Panc1 (cell line): ENCODE data around the gene COL6A5. TPM values are rescaled to one million over a fixed set of nuclear protein-coding genes. Genes with fewer than 3 reads are reported as not detected.

ENCODE experiments used
- ATAC-seq: fragments of 200-7000 bp; cut with Tn5 transposase; 2 replicates; pipeline ENCODE4 v1.9.1; 2020; ENCODE audit warnings: mild to moderate bottlenecking, moderate library complexity
- BruUV-seq: library from RNA; stranded (reverse); fragments of 400-500 nt; replicated peaks from 2 replicates; lab custom pipeline; 2021; lab: Mats Ljungman, UMichigan
- CTCF ChIA-PET: fragments of 300-600 bp; sonication (Branson Sonifier 250); formaldehyde crosslinking; loops from one replicate; lab custom pipeline; 2022; ENCODE audit warnings: antibody characterized with exemption; lab: Charles Lee
- POLR2A ChIA-PET: fragments of 300-600 bp; sonication (Branson Sonifier 250); formaldehyde crosslinking; loops from one replicate; lab custom pipeline; 2022; ENCODE audit warnings: antibody characterized with exemption; lab: Charles Lee
- DNase-seq: peaks from one replicate; pipeline ENCODE4 v3.0.0-alpha.2; 2010; ENCODE audit warnings: low read depth, low spot score
- H3K27ac ChIP-seq: 2 replicates; pipeline ENCODE4 v1.5.1; 2011; ENCODE audit warnings: mild to moderate bottlenecking, low read length, inconsistent platforms
- H3K27me3 ChIP-seq: fragments of 200-500 bp; sonication (Bioruptor generic); 2 replicates; pipeline ENCODE4 v1.6.0; 2014; ENCODE audit warnings: low read length, inconsistent platforms; ENCODE audit not compliant: control insufficient read depth, insufficient read depth
- H3K36me3 ChIP-seq: fragments of 200-500 bp; sonication (Bioruptor generic); 2 replicates; pipeline ENCODE4 v1.5.1; 2014; ENCODE audit warnings: inconsistent platforms, mild to moderate bottlenecking, low read length, moderate library complexity; ENCODE audit not compliant: control insufficient read depth, insufficient read depth
- H3K4me1 ChIP-seq: 2 replicates; pipeline ENCODE4 v1.5.1; 2011; ENCODE audit warnings: inconsistent platforms, mild to moderate bottlenecking, low read length, moderate library complexity; ENCODE audit not compliant: control insufficient read depth, insufficient read depth
- H3K4me3 ChIP-seq, 2 experiments: 2 replicates each; pipeline ENCODE4 v1.5.1; 2011 to 2012; ENCODE audit warnings: low read depth in 2 of 2, low read length in 2 of 2, mild to moderate bottlenecking in 2 of 2, inconsistent platforms in 1 of 2, moderate library complexity in 1 of 2
- H3K9me3 ChIP-seq: fragments of 200-500 bp; sonication (Bioruptor generic); 2 replicates; pipeline ENCODE4 v1.5.1; 2014; ENCODE audit warnings: low read depth, mild to moderate bottlenecking, inconsistent platforms, low read length, moderate library complexity; ENCODE audit not compliant: control insufficient read depth, insufficient read depth
- CTCF ChIP-seq: fragments of 450-650 bp; IDR thresholded peaks from 2 replicates; pipeline ENCODE4 v1.5.1; 2017; ENCODE audit warnings: mild to moderate bottlenecking
- POLR2AphosphoS5 ChIP-seq: IDR thresholded peaks from 2 replicates; pipeline ENCODE4 v1.6.1; 2012; ENCODE audit warnings: mild to moderate bottlenecking, low read depth, low read length, moderate library complexity
- REST ChIP-seq, 2 experiments: IDR thresholded peaks; 2 replicates each; pipeline ENCODE4 v1.6.1; 2011 to 2012; ENCODE audit warnings: low read depth in 2 of 2, control low read depth in 1 of 2, low read length in 1 of 2, mild to moderate bottlenecking in 1 of 2, moderate library complexity in 1 of 2; ENCODE audit not compliant: insufficient read depth in 1 of 2
- SIN3A ChIP-seq: IDR thresholded peaks from 2 replicates; pipeline ENCODE4 v1.6.1; 2012; ENCODE audit warnings: low read depth, mild to moderate bottlenecking, low read length, moderate library complexity, borderline replicate concordance; ENCODE audit not compliant: insufficient read depth
- TCF7L2 ChIP-seq: IDR thresholded peaks from 2 replicates; pipeline ENCODE4 v1.6.1; 2011; ENCODE audit warnings: mild to moderate bottlenecking, low read depth, low read length, inconsistent platforms
- in situ Hi-C: cut with HindIII; loops from 2 replicates; pipeline ENCODE4 v1.10.0; 2016; ENCODE audit warnings: low sequenced_read_pairs, low pct_unique_long_range_greater_than_20kb
- intact Hi-C: fragments of 100-400 bp; cut with micrococcal nuclease; formaldehyde crosslinking; loops from one replicate; pipeline ENCODE4 v1.10.0; 2022; ENCODE audit not compliant: unreplicated experiment
- total RNA-seq: library from RNA; stranded (reverse); gene quantifications from one replicate; pipeline ENCODE4 v1.2.1, GENCODE V29; 2021; ENCODE audit not compliant: unreplicated experiment

The COL6A5 gene
- total RNA-seq, 1 experiment from 2014 or later: not detected

GRCh38 chr3:130312374-130312773 is 33.1 kb upstream of the COL6A5 start:
- ChIA-PET POLR2A (no interaction called here), CTCF (no interaction called here)
- no peak for TF ChIP-seq POLR2AphosphoS5
- TF ChIP-seq REST (IDR thresholded peaks at IDR 0.05; ENCODE audit: insufficient read depth in 1 of 2, low read depth in 2 of 2, low read length in 1 of 2): no peak
- TF ChIP-seq CTCF: no peak
- no peak for TF ChIP-seq SIN3A
- ATAC-seq (no peak), DNase-seq (no peak)
- H3K4me3 ChIP-seq: no peak overlapping the region
- H3K27ac ChIP-seq: no peak overlapping the region
- intact Hi-C loops (no loop called here), in situ Hi-C loops (no loop called here)
- H3K4me1 ChIP-seq: no peaks in the 10 kb centered on the region
- no peaks in the 10 kb centered on the region for H3K36me3 ChIP-seq
- H3K27me3 ChIP-seq: no peaks in the 10 kb centered on the region
- no peaks in the 10 kb centered on the region for H3K9me3 ChIP-seq
- no TSS peak for BruUV-seq

DNA sequence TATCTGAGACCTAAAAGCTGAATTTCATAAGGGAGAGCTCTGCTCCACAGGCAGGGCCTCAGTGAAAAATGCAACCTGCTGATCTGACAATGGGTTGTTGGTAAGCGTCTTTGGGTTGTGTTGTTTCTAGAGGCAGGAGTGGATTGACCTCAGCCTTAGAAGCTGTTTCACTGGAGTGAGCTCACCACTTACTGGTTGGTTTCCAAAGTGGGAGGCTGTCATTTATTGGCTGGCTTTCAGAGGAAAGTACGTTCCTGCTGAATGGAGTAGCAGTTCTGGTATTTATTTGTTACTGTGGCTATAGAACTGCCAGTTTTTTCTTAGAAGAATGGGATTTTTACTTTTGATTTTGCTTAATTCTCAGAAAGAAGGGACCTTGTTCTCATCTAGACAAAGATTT is 29.3 kb upstream of the COL6A5 start:
- DNase-seq (no peak), ATAC-seq (no peak)
- Histone ChIP-seq H3K4me3 (no peak overlapping the region), H3K27ac (no peak overlapping the region), H3K4me1 (no peaks in the 10 kb centered on the region), H3K36me3 (no peaks in the 10 kb centered on the region), H3K27me3 (0 out of 2 replicates have a peak, but pooled peaks cover 2% of the 10 kb centered on the region), H3K9me3 (no peaks in the 10 kb centered on the region)
- CTCF ChIA-PET: no interaction called here
- TF ChIP-seq CTCF: no peak
- TF ChIP-seq TCF7L2: no peak
- TF ChIP-seq SIN3A: no peak
- TF ChIP-seq POLR2AphosphoS5: no peak
- TF ChIP-seq REST (IDR thresholded peaks at IDR 0.05; ENCODE audit: insufficient read depth in 1 of 2, low read depth in 2 of 2, low read length in 1 of 2): no peak
- in situ Hi-C loops: no loop called here
- intact Hi-C loops: no loop called here
- POLR2A ChIA-PET: no interaction called here
- no TSS peak for BruUV-seq
